HG02973 (cell line): ENCODE results near the gene PRKN.

ENCODE experiments used
- ATAC-seq: cut with Tn5 transposase; IDR thresholded peaks from one replicate; pipeline ENCODE4 v1.9.1; 2021; ENCODE audit warnings: moderate library complexity; ENCODE audit not compliant: unreplicated experiment

Gene PRKN

DNA sequence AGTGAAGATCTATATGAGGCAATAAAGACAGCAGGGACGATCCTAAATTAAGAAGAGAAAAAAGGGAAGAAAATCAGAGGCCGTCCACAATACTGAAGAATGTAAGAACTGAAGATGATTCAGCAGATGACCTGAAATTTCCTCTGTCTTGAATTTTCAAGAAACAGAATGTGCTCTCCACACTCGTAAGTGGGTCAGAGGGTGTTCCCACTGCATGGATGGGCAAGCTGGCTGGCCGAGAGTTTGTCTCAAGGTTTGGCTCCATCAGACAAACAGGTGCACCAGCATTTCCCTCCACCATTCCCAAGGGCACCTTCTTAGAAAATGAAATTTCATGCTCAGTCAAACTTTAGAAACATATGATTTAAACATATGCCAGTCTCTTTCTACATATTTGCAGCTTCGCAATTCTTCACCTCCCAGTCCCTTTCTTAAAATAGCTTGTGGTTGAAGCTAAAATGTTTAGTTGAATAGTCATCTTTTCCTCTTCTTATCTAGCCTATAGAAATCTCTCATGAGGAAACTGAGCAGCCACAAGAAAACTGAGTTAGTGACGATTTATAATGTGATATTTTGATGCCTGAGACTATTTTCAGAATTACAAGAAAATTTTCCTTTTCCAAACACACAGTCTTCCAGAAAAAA, 576.4 kb downstream of the PRKN start:
- ATAC-seq, result no peak

DNA sequence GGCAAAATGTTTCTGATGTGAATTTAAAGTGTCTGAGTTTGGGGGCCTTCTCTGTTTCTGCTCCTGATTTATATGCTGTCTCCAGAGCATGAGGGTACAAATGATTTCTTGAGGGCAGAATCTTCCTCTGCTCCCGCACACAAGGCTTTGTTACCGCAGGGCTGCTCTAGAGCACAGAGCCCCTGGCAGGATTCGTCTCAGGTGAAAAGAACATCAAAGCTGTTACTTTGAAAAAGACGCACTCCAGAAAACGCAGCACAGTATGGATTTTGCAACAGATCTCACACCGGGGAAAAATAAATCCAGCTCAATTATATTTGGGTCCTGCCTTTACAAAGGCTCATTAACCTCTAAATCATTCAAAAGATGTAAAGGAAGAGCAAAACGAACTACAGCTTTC, 577.3 kb downstream of the PRKN start:
- no peak for ATAC-seq

- no peak for ATAC-seq
These were observed 577.8 kb downstream of the PRKN start for GRCh38 chr6:162149786-162150185.

- no peak for ATAC-seq
These were observed 579.8 kb downstream of the PRKN start for GRCh38 chr6:162147805-162148204.

DNA sequence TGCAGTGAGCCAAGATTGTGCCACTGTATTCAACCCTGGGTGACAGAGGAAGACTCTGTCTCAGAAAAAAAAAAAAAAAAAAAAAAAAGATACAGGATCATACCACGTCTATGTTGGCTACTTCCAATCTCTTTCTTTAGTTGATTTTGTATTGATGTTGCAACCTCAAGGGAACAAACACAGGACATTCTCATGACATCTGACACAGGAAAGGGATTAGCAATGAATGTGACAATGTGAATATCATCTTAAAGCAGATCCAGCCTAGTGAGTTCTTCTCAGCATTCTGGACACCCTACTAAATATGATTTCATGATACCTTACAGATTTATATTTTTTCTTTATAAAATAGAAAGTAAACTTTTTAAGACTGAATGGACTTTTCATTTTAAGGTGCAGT, 580.3 kb downstream of the PRKN start:
- ATAC-seq, result no peak

DNA sequence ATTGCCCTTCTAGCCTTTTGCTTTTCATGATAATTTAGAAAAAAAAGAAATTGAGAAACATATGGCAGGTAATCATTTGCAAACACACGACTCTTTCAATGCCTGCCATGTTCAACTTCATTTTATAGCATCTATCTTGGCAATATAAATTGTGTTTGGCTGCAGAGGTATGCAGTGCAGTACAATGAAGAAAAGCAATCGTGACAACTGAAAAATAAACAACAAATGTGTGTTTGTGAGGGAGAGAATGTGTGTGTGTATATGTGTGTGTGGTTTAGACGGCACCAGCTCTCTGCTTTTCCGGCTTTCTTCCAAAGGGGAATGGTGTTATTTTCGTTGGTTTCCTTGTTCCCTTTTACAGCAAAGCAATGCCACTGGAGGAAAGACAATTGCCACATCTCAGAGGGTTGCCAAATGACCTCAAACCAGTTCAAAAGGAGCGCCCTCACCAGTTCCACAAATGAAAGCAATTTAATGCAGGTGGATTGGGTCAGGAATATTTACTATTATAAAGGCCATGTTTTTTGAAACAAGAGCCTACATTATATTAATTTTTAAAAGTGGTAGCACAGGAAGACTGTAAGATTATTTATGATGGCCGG, 587.2 kb downstream of the PRKN start:
- ATAC-seq, result no peak

- no peak for ATAC-seq
These were observed 601.9 kb downstream of the PRKN start for GRCh38 chr6:162125659-162126058.

DNA sequence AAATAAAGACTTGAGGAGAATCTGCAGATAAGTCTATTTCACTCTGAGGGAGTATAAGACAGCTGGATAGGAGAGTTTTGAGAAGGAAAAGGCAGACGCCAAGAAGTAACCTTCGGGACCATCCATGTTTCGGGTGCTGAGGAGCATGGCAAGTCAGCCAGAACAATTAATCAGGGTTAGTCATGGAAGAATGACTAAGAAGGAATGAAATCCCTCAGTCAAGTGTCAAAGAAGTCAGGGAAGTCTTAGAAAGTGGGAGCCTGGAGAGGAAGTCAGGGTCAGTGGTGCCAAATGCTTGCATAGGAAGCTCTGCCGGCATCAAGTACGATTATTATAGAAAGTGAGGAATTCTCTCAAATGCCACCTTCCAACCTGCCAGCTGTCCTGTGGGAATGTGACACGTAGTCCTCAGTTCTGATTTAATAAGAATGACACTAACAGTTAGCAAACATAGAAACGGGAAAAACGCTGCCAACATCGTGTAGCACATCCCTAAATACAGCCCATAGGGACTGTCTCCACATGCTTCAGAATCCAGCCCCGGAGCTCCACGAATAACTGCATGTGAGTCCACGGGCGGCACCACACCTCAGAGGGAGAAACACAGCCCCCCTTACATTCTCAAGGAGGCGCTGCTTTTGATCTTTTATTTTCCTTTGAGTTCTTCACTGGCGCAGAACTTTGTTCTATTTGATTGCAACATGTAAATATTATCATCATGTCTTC, 602.7 kb downstream of the PRKN start:
- ATAC-seq, result no peak

GRCh38 chr6:162123797-162124196, 603.8 kb downstream of the PRKN start:
- no peak for ATAC-seq

DNA sequence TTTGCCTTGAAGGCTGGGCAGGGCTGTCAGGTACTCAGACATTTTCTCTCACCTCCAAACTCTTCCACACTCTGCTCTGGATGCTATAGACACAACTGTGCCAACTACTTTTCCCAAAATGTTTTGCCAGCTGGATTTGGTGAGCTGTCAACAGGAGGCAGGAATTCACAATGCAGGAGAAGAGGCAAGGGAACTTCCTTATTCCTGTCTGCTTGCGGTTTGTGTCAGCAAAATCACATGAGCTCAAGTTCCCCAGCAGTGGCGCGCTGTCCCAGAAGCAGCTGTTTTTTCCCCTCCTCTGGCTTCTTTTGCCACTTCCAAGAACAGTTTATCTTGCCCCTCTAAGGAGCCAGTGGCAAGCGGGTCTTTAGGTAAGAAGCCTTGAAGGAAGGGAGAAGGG, 608.2 kb downstream of the PRKN start:
- ATAC-seq, result no peak

DNA sequence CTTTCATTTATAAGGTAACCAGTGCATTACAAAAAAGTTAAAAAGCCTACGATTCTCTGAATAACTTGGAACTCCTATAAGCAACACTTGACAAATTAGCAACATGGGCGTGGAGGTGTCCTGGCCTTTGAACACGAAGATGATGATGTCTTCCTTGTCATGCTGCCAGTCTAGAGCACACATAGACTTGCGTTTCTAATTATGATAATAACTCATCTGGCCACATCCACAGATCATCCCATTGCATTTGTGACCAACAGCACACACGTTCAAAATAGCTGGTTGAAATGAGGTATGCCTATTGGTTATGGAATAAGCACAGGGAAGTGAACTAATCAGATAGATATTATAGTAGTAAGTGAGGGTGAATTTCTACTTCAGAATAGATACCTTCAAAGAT, 608.9 kb downstream of the PRKN start:
- no peak for ATAC-seq

- ATAC-seq, result no peak
These were observed 610.6 kb downstream of the PRKN start for GRCh38 chr6:162116902-162117525.

- no peak for ATAC-seq
These were observed 618.0 kb downstream of the PRKN start for GRCh38 chr6:162109480-162110050.

DNA sequence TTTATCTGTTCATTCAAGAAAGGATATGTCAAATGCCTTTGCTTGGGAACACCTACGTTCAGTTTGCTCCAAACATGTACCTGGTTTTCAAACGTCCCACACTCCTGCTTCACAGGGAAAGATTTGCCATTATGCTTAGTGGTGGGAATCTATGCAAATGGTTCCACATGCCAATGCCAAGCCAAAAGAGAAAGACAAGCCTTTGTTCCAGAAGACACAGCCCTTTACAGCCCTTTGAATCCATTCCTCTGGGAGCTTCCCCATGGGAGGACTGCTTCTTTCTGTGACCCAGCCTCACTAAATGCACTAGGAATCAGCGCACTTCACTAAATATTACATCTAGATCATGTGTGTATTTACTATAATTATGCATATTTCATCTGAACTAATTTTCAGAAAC, 619.5 kb downstream of the PRKN start:
- no peak for ATAC-seq

DNA sequence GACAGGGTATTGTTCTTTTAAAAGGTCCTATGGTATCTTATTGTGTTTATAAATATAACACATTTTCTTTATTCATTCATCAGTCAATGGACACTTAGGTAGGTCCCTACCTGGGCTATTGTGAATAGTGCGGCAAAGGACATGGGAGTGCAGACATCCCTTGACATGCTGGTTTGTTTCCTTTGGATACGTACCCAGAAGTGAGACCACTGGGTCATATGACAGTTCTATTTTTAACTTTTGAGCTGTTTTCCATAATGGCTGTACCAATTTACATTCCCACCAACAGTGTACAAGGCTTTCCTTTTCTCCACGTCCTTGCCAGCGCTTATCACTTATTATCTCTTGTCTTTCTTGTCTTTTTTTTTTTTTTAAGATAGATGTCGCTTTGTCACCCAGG, 627.5 kb downstream of the PRKN start:
- ATAC-seq, result no peak

DNA sequence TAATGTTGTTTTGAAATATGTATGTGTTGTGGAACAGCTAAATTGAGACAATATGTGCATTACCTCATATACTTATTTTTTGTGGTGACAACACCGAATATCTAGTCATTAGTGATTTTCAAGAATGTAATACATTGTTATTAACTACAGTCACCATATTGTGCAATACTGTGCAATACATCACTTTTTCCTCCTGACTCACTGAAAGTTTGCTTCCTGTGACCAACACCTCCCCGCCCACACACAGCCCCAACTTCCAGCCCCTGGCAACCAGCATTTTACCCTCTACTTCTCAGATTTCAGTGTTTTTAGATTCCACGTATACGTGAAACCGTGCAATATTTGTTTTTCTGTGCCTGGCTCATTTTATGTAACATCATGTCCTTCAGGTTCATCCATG, 627.9 kb downstream of the PRKN start:
- no peak for ATAC-seq

DNA sequence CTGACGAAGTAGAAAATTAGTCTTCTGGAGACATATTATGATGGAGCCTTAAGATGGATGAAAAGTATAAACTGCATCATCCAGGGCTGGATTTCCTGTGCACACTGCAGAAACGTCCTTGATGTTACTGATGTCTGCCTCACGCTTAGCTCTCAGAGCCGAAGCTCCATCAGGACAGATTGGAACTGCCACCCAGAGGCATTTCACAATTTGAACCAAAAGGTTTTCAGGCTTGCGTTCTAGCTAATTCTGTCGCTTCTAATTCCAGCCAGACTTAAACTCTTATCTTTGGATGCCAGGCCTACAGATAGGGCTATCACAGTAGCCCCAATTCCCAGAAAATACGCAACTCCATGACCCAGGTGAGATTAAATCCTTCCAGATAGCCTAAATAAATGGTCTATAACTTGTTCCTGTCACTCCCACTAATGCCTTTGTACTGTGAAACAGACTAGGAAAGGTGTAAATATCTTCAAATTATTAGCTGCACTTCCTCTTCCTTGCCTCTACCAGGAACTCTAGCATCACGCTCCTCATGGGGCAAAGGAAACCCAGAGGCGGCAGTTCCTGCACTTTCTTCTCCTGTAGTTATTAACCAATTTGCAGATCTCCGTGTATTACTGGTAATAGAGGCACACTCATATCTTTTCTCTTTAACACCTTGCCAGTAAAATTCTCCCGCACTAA, 634.6 kb downstream of the PRKN start:
- no peak for ATAC-seq

DNA sequence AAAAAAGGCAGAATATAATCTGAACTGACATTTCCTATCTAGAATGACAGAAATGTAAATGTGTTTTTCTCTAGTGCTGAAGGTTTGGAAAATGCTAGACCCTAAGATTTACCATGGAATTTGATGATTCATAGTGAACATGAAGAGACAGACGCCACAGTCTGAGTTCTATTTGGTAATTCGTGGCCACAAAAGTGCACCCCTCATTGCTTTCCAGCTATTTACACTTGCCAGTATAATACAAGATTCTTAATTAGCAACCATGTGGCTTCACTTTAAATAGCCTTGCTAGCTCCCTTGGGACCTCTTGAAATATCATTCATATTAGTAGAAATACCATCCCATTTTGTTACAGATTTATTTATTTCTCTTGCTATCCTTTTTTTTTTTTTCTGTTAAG, 636.8 kb downstream of the PRKN start:
- no peak for ATAC-seq

GRCh38 chr6:162088091-162088490, 639.5 kb downstream of the PRKN start:
- no peak for ATAC-seq

- no peak for ATAC-seq
These were observed 642.0 kb downstream of the PRKN start for GRCh38 chr6:162085561-162085960.

GRCh38 chr6:162082520-162082919, 645.0 kb downstream of the PRKN start:
- ATAC-seq, result no peak
